ENCODE measurements around the gene CHRNB2.
"Not testable (repeated sequence)": the region's sequence is repeated elsewhere in the genome, so short reads cannot be mapped to it uniquely, and the experiment has no call there.

The CHRNB2 gene, protein sequence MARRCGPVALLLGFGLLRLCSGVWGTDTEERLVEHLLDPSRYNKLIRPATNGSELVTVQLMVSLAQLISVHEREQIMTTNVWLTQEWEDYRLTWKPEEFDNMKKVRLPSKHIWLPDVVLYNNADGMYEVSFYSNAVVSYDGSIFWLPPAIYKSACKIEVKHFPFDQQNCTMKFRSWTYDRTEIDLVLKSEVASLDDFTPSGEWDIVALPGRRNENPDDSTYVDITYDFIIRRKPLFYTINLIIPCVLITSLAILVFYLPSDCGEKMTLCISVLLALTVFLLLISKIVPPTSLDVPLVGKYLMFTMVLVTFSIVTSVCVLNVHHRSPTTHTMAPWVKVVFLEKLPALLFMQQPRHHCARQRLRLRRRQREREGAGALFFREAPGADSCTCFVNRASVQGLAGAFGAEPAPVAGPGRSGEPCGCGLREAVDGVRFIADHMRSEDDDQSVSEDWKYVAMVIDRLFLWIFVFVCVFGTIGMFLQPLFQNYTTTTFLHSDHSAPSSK

DNA sequence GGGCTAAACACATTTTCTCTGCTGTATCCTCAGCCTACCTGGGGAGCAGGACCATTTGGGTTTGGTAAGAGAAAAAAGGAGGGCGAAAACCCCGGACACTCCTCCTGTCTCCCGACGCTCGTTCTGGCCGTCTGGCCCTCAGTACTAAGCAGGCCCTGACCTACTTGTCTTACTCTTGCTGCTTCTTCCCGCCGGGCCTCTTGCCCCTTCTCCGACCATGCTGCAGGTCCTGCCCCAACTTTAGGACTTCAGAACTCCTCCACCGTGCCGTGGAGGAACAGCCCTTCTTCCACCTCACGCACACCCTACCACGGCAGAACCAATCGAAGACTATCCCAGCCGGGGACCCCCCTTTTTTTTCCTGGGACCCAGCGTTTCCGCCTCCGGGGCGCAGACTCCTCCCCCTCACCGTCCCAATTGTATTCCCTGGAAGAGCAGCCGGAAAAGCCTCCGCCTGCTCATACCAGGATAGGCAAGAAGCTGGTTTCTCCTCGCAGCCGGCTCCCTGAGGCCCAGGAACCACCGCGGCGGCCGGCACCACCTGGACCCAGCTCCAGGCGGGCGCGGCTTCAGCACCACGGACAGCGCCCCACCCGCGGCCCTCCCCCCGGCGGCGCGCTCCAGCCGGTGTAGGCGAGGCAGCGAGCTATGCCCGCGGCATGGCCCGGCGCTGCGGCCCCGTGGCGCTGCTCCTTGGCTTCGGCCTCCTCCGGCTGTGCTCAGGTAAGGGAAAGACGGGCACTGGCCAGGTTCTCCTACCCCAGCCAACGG lies at the start of gene CHRNB2:
TSS of gene CHRNB2 (plus strand) at position 393 of the 771 bp plus-strand sequence. CDS start at position 660, 267 bp downstream.
- DNase-seq (ENCODE audit: low read depth in 2 of 2) = peak in 1 of 2 donors; percentile 22

DNA sequence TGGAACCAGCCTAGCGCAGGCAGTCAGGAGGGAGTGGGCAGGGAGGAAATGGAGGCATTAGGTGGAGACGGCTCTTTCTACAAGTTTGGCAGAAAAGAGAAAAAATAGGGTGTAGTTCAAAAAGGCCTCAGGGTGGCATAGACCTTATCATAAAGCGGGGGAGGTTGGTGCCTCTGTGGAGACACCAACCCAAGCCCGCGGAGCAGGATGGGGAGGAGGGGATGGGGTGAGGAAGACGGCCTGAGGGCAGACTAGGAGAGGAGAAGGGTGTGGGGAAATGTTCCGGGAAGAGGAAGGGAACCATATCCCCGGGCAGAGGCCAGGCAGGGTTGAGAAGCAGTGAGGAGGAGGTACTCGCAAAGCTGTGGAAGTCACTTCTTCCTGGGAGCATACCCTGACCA lies 48.0 kb upstream of the CHRNB2 start:
- DNase-seq (ENCODE audit: low read depth in 2 of 2) = no peak

DNA sequence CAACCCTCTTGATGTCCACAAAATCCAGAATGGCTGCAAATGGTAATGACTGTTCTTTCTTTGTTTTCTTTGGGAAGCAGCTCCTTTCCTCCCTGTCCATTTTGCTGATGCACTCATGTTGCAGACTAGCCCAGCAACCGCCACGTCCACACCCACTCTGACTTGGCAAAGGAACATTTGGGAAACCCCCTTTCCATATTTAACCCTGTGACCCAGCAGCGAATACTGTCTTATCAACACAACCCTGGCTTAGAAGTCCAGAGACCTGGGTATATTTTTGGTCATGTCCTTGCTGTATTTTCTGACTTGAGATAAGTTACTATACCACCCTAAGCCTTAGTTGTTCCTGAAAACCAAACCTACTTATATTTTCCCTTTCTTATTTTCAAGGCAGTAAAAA lies 47.2 kb upstream of the CHRNB2 start:
- DNase-seq (ENCODE audit: low read depth in 2 of 2) = no peak

DNA sequence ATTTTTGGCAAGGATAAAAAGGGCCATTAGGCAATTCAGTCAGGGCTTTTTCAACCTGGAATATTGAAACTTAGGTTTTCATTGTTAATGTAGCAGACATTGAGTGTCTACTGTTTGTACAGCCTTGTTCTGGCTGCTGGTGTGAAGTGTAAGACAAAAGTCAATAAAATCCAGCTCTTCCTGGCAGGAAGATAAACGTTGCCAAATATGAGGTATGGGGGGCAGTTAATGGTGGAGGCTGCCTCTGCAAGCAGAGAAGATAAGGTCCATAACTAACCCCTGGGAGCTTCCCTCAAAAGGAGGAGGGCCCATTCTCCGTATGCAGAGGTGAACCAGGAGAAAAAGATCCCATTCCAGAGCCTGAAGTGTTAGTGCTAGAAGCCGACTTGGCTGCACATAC lies 45.9 kb upstream of the CHRNB2 start:
- DNase-seq (ENCODE audit: low read depth in 2 of 2) = no peak

DNA sequence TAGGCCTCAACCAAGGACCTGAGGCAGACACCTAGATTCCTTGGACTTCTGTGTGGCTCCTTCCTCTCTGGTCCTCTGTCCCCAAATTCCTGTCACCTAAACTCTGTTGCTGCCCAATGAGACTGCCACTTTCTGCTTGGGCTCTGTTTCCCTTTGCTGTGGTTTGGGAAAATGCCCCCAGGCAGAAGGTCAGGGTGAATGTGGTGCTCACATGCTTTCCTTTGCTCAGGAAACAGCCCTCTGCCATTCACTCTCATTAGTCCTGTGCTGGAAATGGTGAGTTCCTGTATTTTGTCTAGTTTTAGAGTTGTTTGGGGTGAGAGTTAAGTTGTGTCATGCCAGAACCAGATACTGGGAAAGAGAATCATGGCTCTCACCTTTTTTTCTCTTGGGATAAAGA lies 42.7 kb upstream of the CHRNB2 start:
- no peak for DNase-seq (ENCODE audit: low read depth in 2 of 2)

DNA sequence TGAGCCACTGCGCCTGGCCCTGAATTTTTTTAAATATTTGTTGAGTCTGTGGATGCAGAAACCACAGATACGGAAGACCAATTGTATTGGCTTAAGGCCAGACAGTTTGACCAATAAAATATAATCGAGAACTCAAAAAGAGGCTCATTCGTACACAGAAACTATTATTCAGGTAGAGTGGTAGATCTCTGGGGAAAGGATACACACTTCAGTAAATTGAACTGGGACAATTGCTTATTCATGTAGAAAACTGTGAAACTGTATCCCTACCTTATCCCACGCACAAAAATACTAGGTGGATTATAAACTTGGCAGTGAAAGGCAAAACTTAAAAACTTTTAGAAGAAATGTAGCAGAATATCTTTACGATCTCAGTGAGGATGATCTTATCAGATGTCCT lies 40.4 kb upstream of the CHRNB2 start:
- DNase-seq (ENCODE audit: low read depth in 2 of 2) = no peak

DNA sequence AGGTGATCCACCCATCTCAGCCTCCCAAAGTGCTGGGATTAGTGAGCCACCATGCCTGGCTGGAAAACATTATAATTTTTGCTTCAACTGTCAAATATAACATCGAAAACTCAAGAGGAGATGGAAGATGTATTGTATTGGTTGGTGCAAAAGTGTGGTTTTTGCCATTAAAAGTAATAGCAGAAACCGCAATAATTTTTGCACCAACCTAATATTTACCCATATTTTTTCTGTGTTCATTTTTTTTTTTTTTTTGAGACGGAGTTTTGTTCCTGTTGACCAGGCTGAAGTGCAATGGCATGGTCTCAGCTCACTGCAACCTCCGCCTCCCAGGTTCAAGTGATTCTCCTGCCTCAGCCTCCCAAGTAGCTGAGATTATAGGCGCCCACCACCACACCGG lies 38.3 kb upstream of the CHRNB2 start:
- DNase-seq (ENCODE audit: low read depth in 2 of 2) = no peak

DNA sequence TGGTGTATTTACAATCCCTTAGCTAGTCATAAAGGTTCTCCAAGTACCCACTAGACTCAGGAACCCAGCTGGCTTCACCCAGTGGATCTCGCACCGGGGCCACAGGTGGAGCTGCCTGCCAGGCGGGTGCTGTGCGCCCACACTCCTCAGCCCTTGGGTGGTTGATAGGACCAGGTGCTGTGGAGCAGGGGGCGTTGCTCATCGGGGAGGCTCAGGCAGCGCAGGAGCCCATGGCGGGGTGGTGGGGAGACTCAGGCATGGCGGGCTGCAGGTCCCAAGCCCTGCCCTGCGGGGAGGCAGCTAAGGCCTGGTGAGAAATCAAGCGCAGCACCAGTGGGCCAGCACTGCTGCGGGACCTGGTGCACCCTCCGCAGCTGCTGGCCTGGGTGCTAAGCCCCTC lies 35.6 kb upstream of the CHRNB2 start:
- not testable (repeated sequence) for DNase-seq (ENCODE audit: low read depth in 2 of 2)

DNA sequence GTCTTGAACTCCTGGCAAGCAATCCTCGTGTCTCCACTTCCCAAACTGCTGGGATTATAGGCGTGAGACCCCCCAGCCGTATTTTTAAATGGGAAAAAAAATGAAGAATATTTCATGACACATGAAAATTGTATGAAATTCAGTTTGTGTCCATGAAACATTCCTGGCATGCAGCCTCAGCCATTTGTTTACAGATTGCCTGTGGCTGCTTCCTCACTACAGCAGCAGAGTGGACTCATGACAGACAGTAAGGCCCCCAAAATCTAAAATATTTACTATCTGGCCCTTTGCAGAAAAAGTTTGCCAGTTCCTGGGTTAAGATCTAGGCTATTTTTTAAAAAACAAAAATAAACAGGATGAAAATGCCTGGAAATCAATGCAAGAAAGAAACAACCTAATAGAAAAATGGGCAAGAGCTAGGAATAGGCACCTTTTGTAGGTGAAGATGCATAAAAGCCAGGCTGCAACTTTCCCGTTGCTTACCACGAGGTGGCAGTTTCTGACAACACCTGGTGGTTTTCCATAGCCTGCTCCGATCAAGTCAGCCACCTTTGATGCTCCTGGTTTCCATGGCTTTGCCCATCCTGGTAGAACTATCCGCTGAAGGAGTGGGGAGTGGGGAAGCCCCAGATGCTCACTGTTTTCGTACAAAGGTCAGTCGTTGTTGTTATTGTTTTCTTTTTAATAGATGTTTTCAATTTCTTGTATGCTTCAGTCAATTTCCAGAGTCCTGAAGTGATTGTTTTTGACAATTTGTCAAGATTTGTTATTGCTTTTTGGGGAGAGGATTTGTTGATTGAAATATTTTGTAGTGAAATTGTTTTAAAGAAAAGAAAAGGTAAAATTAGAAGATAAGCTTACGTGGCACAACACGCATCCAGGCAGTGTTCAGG lies 33.4 kb upstream of the CHRNB2 start:
- DNase-seq (ENCODE audit: low read depth in 2 of 2) = no peak

DNA sequence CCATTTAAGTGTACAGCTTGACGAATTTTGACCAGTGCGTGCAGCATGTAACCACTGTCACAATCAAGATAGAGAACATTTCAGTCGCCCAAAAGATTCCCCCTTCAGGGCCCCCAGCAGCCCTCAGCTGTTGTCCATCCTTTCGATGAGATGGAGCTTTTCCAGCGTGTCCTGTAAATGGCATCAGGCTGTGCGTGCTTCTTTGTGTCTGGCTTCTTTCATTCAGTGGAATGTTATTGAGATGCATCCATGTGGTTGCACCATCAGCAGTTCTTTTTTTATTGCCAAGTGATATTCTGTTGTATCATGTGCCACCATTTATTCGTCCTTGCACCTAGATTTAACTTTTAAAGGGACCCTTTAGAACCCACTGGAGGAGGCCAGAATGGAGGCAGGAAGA lies 31.0 kb upstream of the CHRNB2 start:
- no peak for DNase-seq (ENCODE audit: low read depth in 2 of 2)

DNA sequence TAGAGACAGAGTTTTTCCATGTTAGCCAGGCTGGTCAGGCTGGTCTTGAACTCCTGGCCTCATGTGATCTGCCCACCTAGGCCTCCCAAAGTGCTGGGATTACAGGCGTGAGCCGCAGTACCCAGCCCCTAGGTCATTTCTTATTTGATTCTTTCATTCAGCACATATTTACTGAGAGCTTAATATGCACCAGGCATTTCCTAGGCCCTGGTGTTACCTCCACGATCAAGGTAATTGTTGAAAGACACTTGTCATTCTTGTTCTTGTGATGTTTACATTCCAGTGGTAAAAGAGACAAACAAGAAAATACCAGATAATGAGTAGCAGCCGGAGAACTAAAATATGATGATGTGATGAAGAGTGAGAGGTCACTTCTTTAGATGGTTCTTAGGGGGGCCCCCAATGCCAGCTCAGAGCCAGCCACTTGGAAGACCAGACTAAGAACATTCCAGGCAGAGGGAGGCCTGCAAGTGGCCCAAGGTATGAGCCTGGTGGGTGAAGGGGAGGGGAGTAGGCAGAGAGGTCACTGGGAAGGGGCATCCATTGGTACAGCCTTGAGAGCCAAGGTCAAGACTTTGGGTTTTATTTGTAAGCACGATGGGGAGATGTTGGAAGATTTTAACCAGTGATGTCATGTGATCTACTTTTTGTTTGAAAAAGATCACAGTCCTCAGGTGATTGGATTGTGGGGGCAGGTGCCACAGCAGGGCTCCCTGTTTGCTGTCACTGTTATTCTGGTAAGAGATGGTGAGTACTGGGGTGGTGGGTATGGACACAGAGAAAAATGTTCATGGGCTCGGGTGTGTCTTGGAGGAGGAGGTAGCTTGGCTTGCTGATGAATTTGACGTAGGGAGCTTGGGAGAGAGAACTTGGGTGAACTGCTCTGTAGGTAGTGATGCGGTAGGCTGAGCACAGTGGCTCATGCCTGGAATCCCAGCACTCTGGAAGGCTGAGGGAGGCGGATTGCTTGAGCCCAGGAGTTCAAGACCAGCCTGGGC lies 27.8 kb upstream of the CHRNB2 start:
- no peak for DNase-seq (ENCODE audit: low read depth in 2 of 2)

DNA sequence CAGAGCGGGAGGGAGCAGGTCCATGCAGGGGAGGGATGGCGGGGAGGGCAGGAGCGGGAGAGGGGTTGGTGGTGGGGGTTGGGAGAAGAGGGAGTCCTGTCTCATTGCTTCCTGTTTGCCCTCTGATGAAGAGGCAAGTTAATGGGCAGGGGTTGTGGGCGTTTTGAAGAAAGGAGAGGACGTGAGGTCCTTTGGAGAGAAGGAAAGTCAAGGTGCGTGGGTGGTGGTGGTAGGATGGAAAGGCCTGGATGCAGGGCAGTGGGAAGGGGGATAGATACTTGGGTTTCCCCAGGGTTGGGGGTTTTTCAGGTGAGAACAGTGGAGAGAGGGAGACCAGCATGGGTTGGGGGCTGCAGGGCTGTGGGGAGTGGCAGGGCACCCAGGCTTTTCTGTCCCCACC lies 26.3 kb upstream of the CHRNB2 start:
- DNase-seq (ENCODE audit: low read depth in 2 of 2) = no peak

DNA sequence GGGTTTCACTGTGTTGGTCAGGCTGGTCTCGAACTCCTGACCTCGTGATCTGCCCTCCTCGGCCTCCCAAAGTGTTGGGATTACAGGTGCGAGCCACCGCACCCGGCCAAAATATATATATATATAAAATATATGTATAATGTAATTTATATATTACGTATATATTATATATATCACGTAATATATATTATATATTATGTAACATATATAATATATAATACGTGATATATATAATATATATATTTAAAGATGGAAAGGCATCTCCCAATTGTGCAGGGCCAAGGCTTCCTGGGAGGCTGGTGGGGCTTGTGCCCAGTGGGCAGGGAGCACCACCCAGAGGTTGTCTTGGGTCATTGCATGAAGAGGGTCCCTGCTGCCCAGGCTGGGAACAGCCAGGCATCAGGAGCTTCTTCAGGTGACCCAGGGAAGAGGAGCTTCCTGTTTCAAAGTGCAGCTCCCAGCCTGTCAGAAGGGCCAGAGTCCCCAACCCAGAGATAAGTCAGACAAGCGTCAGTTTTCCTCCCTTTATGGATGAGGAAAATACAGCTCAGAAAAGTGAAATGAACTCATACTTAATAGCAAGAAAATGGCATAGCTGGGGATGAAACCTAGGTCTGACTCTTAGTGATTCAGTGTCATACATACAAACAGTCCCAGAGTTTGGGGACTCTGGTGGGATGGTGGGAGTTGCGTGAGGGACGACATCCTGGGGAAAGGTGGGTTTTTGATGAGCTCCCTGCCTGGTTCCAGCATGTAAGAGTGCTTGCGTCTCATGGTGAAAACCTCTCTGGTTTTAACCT lies 21.1 kb upstream of the CHRNB2 start:
- DNase-seq (ENCODE audit: low read depth in 2 of 2) = peak in 1 of 2 donors; percentile 14

DNA sequence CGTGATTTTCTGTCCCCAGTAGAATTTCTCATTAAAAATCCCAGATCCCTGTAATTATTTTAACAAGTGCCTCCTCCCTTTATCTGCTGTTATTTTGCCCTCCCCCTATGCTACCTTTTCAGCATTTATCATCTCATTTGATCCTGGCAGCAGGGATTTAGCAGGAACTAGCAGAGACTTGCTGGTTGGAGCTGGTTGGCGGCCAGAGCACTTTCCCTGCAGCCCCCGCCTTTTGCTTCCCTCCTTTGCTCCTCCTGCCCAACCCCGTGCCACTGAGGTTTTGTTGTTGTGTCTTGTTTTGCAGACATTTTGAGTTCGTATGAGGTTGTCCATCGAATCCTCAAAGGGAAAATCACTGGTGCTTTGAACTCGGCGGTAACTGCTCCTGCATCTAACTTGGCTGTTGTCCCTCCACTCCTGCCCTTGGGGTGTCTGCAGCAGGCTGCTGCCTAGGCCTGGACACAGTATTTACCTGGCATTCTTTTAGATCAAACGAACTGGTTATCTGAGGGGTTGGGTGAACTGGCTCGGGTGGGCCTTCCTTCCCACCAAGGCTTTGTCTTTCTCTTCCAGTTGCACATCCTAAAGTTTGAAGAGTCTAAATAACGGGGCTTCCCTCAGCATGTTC lies 20.4 kb upstream of the CHRNB2 start:
- DNase-seq (ENCODE audit: low read depth in 2 of 2) = no peak

DNA sequence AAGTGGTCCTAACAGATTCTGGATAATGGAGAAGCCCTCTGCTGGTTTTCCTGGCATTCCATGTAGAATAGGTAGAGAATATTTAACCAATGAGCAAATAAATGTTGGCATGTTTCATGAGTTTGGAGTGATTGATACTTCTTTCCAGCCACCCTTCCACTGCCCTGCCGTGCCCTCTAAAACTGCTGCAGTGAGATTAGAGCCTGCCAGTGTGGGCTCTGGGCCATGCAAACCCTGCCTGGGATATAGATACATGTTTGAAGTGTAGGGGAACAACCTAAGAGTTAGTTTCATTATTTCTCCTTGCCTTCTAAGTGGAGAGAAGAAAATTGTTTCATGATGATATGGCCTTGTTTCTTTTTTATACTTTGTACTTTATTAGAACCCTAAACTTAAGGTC lies 19.6 kb upstream of the CHRNB2 start:
- DNase-seq (ENCODE audit: low read depth in 2 of 2) = no peak

DNA sequence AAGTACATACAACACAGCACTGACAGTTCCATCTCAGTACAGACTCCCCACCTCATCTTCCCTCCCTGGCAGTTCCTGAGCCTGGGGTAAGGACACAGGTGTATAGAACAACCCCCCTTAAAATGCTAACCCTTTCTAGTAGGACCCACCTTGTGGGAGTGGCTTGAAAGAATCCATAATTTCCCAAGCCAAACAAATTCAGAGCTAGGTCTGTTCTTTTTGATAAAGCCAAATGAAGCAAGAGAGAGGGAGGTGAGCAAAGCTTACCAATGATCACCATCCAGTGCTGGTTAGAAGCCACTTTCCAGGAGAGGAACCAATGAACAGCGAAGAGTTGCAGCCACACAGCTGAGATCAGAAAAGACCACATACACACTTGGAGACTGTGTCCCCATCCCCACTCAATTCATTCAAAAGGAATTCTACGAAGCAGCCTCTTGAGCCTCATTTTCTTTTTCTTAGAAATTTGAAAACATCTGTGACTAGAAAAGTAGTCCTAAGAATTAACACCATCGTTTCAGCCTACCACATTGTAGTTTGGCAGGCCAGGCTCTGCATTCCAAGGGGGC lies 18.3 kb upstream of the CHRNB2 start:
- DNase-seq (ENCODE audit: low read depth in 2 of 2) = no peak

DNA sequence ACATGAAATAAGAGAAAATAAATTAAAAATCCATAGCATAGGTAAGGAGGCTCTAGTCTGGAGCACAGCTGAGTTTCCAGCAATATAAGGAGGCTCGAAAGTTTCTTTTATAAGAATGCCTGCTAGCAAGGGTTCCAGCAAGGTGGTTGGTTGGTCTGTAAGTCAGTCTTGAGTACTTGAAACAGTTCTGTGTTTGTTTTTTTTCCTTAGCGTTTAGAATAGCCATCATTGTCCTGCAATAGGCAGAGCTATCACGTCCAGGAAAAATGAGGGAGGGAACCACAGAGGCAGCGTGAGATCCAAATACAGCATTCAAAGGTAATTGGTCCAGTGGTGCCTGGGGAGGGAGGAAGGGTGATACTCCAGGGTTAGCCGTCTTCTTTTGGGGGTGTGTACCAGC lies 17.5 kb upstream of the CHRNB2 start:
- no peak for DNase-seq (ENCODE audit: low read depth in 2 of 2)

DNA sequence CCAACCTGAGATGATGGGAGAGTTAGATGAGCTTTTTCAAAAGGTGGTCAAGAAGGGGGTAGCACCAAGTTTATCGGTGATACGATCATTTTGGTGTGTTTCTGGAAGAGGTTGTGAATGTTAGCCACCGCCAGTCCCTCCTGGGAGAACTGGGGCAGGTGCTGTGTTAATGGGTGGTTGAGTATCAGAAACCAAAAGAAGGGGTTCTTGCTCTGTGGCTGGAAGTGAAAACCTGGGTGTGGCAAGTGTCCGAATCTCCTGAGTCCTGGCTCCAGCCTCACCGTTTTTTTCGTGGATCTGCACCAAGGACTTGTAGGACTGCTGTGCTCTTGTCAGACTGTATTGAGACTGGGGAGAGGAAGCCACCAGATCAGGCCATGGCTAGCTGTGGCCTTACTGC lies 16.9 kb upstream of the CHRNB2 start:
- DNase-seq (ENCODE audit: low read depth in 2 of 2) = no peak

DNA sequence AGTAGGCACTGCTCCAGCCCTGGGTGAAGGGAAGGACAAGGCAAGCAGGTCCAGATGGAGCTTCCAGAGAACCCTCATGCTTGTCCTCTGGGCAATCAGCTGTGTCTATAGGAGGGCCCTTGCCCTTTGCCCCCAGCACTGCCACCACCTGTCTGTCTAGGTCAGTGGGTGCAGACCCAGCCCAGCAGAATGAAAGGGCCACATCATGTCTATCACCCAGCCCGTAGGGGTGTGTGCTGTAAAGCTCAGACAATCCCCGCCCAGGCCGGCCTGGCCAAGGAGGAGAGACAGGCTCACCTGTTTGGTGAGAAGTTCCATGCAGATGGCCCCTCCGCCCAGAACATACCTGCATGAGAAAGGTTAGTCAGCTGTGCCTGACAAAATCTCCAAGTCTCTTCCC lies 16.1 kb upstream of the CHRNB2 start:
- no peak for DNase-seq (ENCODE audit: low read depth in 2 of 2)
